H1 (cell line): ENCODE data around the gene RCSD1.

Source experiments
- CHD1 ChIP-seq: IDR thresholded peaks from 2 replicates; pipeline ENCODE4 v1.6.1; 2012; ENCODE audit warnings: low read depth, low read length, improper control_type of control experiment
- CHD2 ChIP-seq: IDR thresholded peaks from 2 replicates; pipeline ENCODE4 v1.6.1; 2012; ENCODE audit warnings: low read length, improper control_type of control experiment
- CTBP2 ChIP-seq: IDR thresholded peaks from 2 replicates; pipeline ENCODE4 v1.7.0; 2011; ENCODE audit warnings: borderline replicate concordance, mild to moderate bottlenecking, moderate library complexity, mixed read lengths, low read length; ENCODE audit not compliant: insufficient read depth, insufficient read length
- CTCF ChIP-seq, 3 experiments: IDR thresholded peaks; 1 replicate in 2 of 3; 2 replicates in 1 of 3; pipeline versions ENCODE4 v1.5.1 to v1.6.1; 2011; ENCODE audit warnings: low read length in 3 of 3, mild to moderate bottlenecking in 3 of 3, inconsistent platforms in 2 of 3, low read depth in 1 of 3, moderate library complexity in 1 of 3; ENCODE audit not compliant: insufficient read depth in 1 of 3; ENCODE audit errors: control extremely low read depth in 1 of 3
- EP300 ChIP-seq, 2 experiments: IDR thresholded peaks; 1 replicate in 1 of 2; 2 replicates in 1 of 2; pipeline ENCODE4 v1.6.1; 2011 to 2012; ENCODE audit warnings: low read depth in 2 of 2, low read length in 2 of 2, mild to moderate bottlenecking in 2 of 2, borderline replicate concordance in 1 of 2, inconsistent platforms in 1 of 2, moderate library complexity in 1 of 2
- EZH2 ChIP-seq: fragments of 200-600 bp; sonication (generic); IDR thresholded peaks from 2 replicates; pipeline ENCODE4 v1.7.1; 2012; ENCODE audit warnings: low read depth, mild to moderate bottlenecking, moderate library complexity, low read length, inconsistent platforms; ENCODE audit not compliant: severe bottlenecking
- GABPA ChIP-seq: IDR thresholded peaks from 2 replicates; pipeline ENCODE4 v1.6.1; 2011; ENCODE audit warnings: mild to moderate bottlenecking, low read length, moderate library complexity, borderline replicate concordance; ENCODE audit not compliant: insufficient read depth
- KDM1A ChIP-seq: fragments of 200-600, 300-600 bp; sonication (generic); IDR thresholded peaks from 2 replicates; pipeline ENCODE4 v1.7.1; 2016; ENCODE audit warnings: mild to moderate bottlenecking, low read length, borderline replicate concordance
- NRF1 ChIP-seq: IDR thresholded peaks from 2 replicates; pipeline ENCODE4 v1.6.1; 2011; ENCODE audit warnings: mild to moderate bottlenecking, low read depth, low read length, improper control_type of control experiment
- TAF1 ChIP-seq: IDR thresholded peaks from 2 replicates; pipeline ENCODE4 v1.6.1; 2011; ENCODE audit warnings: mild to moderate bottlenecking, low read depth, low read length
- TBP ChIP-seq: IDR thresholded peaks from 2 replicates; pipeline ENCODE4 v1.6.1; 2011; ENCODE audit warnings: low read depth, low read length, improper control_type of control experiment
- YY1 ChIP-seq: IDR thresholded peaks from 2 replicates; pipeline ENCODE4 v1.6.1; 2011; ENCODE audit warnings: low read depth, mild to moderate bottlenecking, low read length
- TF ChIP-seq, protein P1 (sequence below): IDR thresholded peaks from 2 replicates; pipeline ENCODE4 v1.6.1; 2011; ENCODE audit warnings: low read length, improper control_type of control experiment

GRCh38 chr1:167602840-167603239, 27.2 kb upstream of the RCSD1 start:
- TF ChIP-seq GABPA: no peak
- TF ChIP-seq NRF1: no peak
- no peak for TF ChIP-seq CTCF (IDR thresholded peaks at IDR 0.05; ENCODE audit: control extremely low read depth in 1 of 3, insufficient read depth in 1 of 3, low read depth in 1 of 3, low read length in 3 of 3)
- no peak for TF ChIP-seq CHD2
- TF ChIP-seq TAF1: no peak
- TF ChIP-seq YY1: no peak
- TF ChIP-seq TBP: no peak
- no peak for TF ChIP-seq EZH2
- TF ChIP-seq CTBP2: no peak
- no peak for TF ChIP-seq CHD1
- no peak for TF ChIP-seq EP300 (IDR thresholded peaks at IDR 0.05; ENCODE audit: borderline replicate concordance in 1 of 2, low read depth in 2 of 2, low read length in 2 of 2)
- TF ChIP-seq KDM1A: no peak
- TF ChIP-seq, protein P1, sequence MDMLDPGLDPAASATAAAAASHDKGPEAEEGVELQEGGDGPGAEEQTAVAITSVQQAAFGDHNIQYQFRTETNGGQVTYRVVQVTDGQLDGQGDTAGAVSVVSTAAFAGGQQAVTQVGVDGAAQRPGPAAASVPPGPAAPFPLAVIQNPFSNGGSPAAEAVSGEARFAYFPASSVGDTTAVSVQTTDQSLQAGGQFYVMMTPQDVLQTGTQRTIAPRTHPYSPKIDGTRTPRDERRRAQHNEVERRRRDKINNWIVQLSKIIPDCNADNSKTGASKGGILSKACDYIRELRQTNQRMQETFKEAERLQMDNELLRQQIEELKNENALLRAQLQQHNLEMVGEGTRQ: no peak
